ENCODE data around the gene STK24.

STK24 gene

GRCh38 chr13:98486412-98486811, 90.5 kb downstream of the STK24 start:
- DNase-seq, result no peak

GRCh38 chr13:98485561-98485960, 91.3 kb downstream of the STK24 start:
- DNase-seq, result no peak

DNA sequence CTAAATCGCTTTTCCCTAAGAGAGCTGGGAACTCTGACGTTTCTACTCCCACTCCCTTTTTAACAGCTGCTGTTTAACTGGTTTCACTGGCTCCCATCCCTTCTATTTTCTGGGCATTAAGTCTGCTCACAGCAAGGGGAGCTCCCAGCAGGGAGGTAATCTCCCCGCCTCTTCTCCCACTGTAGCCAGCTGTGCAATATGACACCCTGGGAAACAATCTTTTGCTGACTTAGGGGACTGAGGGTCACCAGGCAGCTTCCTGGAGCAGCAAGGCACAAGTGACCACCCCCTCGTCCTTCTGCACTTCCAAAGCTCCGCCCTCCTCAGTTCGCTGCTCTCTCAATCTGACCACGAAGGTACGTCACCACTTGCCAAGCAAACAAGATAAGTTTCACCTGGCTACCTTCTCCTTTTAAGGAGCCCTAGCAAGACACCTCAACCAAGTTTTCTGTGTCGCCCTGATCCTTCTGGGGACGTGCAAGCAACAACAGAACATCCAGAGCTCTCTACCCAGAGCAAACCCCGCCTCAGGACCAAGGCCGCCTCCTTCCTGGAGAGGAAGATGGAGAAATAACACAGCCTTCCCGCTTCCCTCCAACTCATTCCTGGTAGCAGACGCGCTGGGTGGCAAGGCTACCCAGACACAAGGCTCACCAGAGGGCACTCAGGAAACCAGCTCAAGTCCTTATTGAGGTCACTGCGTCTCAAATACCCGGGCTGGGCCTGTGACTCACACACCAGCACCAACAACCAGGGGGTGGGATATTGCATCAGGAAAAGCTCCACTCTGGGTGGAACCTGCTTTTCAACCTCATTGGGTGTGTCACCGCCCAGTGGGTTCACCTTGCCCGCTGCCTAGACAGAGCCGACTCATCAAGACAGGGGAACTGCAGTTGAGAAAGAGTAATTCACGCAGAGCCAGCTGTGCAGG, 92.4 kb downstream of the STK24 start:
- DNase-seq, result peak; percentile 99

- DNase-seq, result peak; percentile 74
Measured at GRCh38 chr13:98483601-98484288, 93.2 kb downstream of the STK24 start.

DNA sequence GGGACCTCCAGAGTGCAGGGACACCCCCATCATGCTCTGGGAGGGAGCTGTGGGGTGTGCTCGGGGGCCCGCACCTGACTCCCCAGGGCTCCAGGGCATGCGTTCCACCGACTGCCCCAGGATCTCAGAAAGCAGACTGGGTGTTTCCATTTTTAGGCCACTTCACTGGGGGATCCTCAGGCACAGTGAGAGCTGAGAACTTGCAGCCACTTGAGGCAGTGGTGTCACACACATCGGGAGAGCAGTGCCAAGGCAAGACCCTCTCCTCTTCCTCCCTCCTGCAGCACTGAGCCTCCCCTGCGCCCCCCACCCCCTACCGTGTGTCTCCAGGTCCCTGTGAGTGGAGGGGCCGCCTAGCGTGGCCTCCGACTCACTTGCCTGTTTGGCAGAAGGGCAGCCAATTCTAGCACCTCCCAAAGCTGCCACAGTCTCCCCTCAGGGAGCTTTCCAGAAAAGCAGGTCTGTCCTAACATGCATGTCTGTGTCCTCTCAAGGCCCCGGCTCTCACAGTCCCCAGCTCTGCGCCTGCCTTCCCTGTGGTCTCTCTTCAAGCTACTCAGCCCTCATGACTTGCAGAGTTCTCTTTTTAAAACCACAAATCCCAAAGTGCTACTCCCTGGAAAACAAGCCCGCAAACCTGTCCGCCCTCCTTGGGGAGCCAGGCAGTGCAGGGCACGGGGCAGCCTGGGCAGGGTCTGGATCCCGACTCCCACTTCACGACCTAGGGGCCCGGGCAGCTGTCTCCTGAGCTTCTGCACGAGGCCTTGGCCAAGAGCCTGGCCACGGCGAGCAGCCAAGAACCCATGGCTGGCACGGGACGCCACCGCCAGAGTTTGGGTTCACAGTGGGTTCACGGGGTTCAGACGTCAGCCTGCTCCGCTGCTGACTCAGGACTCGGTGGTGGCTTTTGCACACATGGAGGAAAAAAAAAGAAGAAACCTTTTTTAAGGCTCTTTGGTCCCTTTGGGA, 94.1 kb downstream of the STK24 start:
- peak; percentile 81 for DNase-seq

- no peak for DNase-seq
Measured at GRCh38 chr13:98480915-98481877, 95.7 kb downstream of the STK24 start.

DNA sequence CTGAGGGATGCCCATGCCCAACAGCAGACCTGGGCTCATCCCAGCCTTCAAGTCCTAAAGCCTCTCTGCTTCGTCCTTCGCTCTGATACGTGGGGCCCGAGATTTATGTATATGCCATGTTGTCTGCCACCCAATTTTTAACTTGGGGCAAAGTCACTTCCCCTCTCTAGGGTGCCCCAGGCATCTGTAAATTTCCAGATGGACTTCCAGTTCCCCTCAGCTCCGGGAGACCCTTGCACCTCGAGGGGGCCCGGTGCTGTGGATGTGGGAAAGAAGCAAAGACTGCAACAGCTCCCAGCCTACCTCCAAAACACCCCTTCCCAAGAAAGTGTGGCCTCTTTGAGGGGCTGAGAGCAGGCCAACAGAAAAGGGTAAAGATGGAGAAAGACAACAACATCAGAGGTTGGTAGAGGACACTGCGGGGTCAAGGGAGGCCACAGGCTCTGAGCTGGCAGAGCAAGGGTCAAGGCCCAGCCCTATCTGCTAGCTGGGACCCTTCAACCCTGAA, 97.4 kb downstream of the STK24 start:
- no peak for DNase-seq

GRCh38 chr13:98478189-98479129, 98.4 kb downstream of the STK24 start:
- no peak for DNase-seq

GRCh38 chr13:98476538-98476966, 100.4 kb downstream of the STK24 start:
- DNase-seq, result no peak

DNA sequence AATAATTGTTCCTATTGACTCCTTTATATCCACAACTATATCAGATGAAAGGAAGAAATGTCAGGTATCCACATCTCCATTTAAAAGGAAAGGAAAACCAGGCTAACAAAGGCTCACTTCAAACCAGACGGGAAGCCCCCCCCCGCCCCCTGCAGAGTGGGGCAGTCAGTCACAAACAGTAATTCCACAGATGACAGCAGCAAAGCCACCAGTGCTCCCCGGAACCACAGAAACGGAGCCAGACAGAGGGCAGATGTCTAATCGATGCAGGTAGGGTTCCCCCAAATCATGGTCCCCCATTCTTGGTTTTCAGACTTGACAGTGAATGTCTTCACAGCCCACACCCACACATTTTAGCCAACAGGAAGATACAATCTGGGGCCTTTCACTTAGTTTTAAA, 100.8 kb downstream of the STK24 start:
- no peak for DNase-seq

DNA sequence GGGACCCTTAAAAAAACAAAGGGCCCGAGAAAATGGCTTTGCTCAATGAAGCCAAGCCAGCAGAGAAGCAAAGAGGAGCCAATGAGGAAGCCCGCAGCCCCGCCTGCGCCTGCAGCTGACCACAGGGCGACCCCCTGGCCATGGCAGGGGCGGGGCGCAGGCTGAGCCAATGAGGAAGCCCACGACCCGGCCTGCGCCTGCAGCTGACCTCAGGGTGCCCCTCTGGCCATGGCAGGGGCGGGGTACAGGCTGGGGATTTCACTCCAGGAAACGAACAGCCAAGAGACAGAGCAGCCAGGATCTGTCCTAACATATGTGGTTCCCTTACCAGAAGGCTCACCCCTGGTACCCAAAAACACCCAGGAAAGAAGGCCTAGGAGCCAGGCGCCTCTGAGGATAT, 101.4 kb downstream of the STK24 start:
- DNase-seq, result no peak

DNA sequence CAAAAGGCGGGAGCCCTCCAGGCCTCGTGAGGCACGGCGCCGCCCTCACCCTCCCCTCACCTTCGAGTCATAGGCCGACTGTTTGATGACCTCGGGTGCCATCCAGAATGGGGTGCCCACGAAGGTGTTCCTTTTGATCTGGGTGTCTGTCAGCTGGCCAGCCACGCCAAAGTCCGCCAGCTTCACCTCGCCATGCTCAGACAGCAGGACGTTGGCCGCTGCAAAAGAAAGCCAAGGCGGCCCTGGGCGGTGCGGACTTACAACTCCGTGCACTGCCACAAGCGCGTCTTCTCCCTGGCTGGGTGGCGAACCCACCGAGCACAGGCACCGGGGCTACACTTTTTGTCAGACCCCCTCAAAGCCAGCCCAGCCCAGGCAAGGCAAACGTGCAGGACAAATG, 102.1 kb downstream of the STK24 start:
- DNase-seq, result no peak

DNA sequence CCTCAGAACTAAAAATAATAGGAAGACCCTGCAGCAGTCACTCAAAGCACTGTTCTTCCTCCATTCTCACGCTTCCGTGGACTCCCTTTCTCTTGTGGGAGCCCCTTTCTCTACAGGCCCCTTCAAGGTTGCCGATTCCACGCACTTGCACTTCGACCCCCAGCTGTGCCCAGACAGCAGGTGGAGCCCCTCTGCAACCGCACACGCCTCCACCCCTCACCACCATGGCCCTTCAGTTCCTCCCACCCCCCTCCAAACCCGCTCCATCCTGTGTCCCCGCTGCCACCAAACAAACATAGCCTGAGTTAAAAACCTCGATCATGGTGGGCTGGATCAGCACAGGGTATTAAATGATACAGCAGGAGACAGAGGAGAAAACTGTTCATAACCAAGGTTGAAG, 102.6 kb downstream of the STK24 start:
- no peak for DNase-seq

DNA sequence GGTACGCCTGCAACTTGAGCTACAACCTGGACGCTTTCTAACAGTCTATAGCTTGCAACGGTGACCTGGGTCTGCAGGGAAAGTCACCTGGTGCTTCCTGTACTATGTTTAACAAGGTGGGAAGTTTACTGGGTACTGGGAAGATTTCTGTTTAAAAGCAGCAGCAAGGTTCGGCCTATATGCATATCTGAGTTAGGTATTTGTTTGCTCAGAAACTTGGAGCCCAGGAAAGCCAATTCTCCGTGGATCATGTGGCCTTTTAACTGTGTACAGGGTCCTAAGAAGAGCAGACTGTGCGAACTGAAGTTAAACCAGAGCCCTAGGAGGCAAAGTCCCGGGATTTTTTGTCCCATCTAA, 103.1 kb downstream of the STK24 start:
- DNase-seq, result no peak

GRCh38 chr13:98473135-98473787, 103.6 kb downstream of the STK24 start:
- DNase-seq, result no peak

- DNase-seq, result no peak
Measured at GRCh38 chr13:98471934-98472333, 105.0 kb downstream of the STK24 start.

DNA sequence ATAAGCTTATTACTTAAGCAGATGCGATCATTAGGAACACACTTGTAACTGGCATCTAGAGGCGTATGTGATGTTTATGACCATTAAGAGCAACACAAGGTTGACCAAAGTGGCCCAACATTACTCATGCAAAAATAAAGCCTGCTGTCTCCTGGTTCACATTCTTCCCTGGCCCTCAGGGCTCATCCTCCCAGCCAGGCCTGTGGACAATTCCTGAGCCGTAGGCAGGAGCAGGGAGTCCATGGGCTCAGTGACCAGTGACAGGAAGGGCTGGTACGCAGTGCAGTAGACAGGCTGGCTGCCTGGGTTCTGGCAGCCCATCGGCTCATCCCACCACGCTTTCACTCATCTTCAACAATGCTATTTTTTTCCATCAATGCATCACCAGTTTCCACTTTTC, 106.0 kb downstream of the STK24 start:
- DNase-seq, result no peak

DNA sequence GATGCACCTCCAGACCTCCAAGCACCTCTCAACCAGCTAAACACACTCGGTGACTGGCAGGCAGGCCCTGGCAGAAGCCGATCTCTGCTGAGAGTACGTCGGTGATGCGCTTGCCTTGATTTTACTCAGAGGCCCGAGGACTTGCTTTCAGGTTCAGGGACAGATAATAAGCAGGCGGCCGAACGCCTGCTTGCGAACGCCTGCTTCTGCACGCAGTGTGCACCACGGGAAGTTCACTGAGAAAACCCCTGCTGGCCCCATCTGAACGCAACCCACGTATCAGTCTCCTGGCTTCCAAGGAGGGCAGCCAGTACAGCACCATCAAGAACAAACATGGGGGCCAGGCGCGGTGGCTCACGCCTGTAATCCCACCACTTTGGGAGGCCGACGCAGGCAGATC, 108.0 kb downstream of the STK24 start:
- no peak for DNase-seq

- DNase-seq, result no peak
Measured at GRCh38 chr13:98468361-98468760, 108.5 kb downstream of the STK24 start.

Data from DMS79 (cell line).